DMS153 treated with DMSO at 0.1 percent for 48 hours (cell line): ENCODE results near the gene SEMA5A.

Source experiments
- DNase-seq: peaks from one replicate; lab custom pipeline; 2025; ENCODE audit not compliant: unreplicated experiment; lab: John Stamatoyannopoulos, UW

The SEMA5A gene

GRCh38 chr5:9090381-9091026 lies 455.4 kb downstream of the SEMA5A start:
- no peak for DNase-seq

- DNase-seq = no peak
Observed at GRCh38 chr5:9089893-9090292, 456.0 kb downstream of the SEMA5A start.

- no peak for DNase-seq
Observed at GRCh38 chr5:9082996-9083395, 462.9 kb downstream of the SEMA5A start.

- no peak for DNase-seq
Observed at GRCh38 chr5:9072701-9073100, 473.2 kb downstream of the SEMA5A start.

GRCh38 chr5:9071524-9071923 lies 474.4 kb downstream of the SEMA5A start:
- no peak for DNase-seq

- no peak for DNase-seq
Observed at GRCh38 chr5:9071074-9071473, 474.8 kb downstream of the SEMA5A start.

GRCh38 chr5:9069650-9070049 lies 476.2 kb downstream of the SEMA5A start:
- no peak for DNase-seq

- DNase-seq = no peak
Observed at GRCh38 chr5:9067154-9067553, 478.7 kb downstream of the SEMA5A start.

GRCh38 chr5:9066349-9066748 lies 479.5 kb downstream of the SEMA5A start:
- no peak for DNase-seq

- no peak for DNase-seq
Observed at GRCh38 chr5:9063615-9064245, 482.1 kb downstream of the SEMA5A start.

- DNase-seq = no peak
Observed at GRCh38 chr5:9062873-9063272, 483.0 kb downstream of the SEMA5A start.

GRCh38 chr5:9059920-9060691 lies 485.8 kb downstream of the SEMA5A start:
- no peak for DNase-seq

- DNase-seq = no peak
Observed at GRCh38 chr5:9058666-9059065, 487.2 kb downstream of the SEMA5A start.

- no peak for DNase-seq
Observed at GRCh38 chr5:9058161-9058560, 487.7 kb downstream of the SEMA5A start.

GRCh38 chr5:9057406-9058000 lies 488.4 kb downstream of the SEMA5A start:
- DNase-seq = no peak

GRCh38 chr5:9056046-9056445 lies 489.8 kb downstream of the SEMA5A start:
- DNase-seq = no peak

- no peak for DNase-seq
Observed at GRCh38 chr5:9054821-9055589, 490.9 kb downstream of the SEMA5A start.

GRCh38 chr5:9054322-9054721 lies 491.6 kb downstream of the SEMA5A start:
- no peak for DNase-seq

- no peak for DNase-seq
Observed at GRCh38 chr5:9052421-9052820, 493.5 kb downstream of the SEMA5A start.

- no peak for DNase-seq
Observed at GRCh38 chr5:9051779-9052178, 494.1 kb downstream of the SEMA5A start.

- DNase-seq = no peak
Observed at GRCh38 chr5:9047932-9048331, 497.9 kb downstream of the SEMA5A start.
